ENCODE data around the gene P2RY8.

Gene P2RY8

DNA sequence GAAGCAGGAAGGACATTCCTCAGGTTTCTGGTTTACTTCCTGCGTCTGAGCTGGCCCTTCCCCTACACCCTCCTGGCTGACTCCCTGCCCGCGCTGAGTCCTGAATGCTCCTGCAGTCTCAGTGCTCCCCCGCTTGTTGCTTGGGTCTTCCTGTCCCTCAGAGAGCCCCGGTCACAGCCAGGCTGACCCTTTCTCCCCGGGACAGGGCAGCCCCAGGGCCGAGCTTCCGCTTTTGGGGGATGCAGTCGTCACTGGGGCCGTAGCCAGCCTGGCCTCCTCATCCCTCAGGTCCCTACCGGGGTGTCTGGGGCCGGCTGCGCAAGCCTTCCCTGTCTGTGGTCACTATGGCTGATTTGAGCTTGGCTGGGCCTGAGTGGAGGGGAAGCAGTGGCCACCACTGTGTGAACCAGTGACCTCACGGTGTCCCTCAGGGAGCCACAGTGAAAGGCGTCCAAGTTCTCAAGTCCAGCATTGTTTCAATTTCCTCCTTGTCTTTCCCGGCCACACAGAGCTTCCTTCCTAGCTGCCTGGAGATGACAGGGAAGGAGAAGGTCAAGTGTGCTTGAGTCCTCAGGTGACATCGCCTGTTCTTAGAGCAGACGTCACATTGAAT is 50.1 kb downstream of the P2RY8 start:
- Histone ChIP-seq H3K4me2 (ENCODE audit: low read length) (peak overlapping the region; percentile 69), H3F3A (ENCODE audit: control insufficient read depth, insufficient read depth) (peaks cover 75% of the 10 kb centered on the region), H3K9me2 (replicated peaks; ENCODE audit: control insufficient read depth, low read length) (no peaks in the 10 kb centered on the region), H3K4me1 (ENCODE audit: control insufficient read depth, low read length) (peaks cover 75% of the 10 kb centered on the region), H3K79me2 (ENCODE audit: control insufficient read depth, low read length) (peaks cover 73% of the 10 kb centered on the region), H4K20me1 (ENCODE audit: control insufficient read depth, insufficient read depth, low read depth, low read length) (peaks cover 15% of the 10 kb centered on the region), H3K4me3 (ENCODE audit: low read length) (peak overlapping the region; percentile 52; the same call in 1 of the 2 replicates), H3K27ac (ENCODE audit: low read depth, low read length) (peak overlapping the region; percentile 82), H3K9me3 (ENCODE audit: control insufficient read depth, insufficient read depth, low read length) (peaks cover 8% of the 10 kb centered on the region; the same call in 1 of the 2 replicates), H3K27me3 (ENCODE audit: control insufficient read depth, low read length) (no peaks in the 10 kb centered on the region), H3K36me3 (ENCODE audit: control insufficient read depth, low read length) (peaks cover 84% of the 10 kb centered on the region)
- TF ChIP-seq EZH2phosphoT487 (IDR thresholded peaks at IDR 0.05; ENCODE audit: borderline replicate concordance, low read length), result no peak
- TF ChIP-seq, protein P1, sequence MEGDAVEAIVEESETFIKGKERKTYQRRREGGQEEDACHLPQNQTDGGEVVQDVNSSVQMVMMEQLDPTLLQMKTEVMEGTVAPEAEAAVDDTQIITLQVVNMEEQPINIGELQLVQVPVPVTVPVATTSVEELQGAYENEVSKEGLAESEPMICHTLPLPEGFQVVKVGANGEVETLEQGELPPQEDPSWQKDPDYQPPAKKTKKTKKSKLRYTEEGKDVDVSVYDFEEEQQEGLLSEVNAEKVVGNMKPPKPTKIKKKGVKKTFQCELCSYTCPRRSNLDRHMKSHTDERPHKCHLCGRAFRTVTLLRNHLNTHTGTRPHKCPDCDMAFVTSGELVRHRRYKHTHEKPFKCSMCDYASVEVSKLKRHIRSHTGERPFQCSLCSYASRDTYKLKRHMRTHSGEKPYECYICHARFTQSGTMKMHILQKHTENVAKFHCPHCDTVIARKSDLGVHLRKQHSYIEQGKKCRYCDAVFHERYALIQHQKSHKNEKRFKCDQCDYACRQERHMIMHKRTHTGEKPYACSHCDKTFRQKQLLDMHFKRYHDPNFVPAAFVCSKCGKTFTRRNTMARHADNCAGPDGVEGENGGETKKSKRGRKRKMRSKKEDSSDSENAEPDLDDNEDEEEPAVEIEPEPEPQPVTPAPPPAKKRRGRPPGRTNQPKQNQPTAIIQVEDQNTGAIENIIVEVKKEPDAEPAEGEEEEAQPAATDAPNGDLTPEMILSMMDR (IDR thresholded peaks at IDR 0.05; ENCODE audit: low read depth, low read length, poor library complexity, severe bottlenecking), result no peak

DNA sequence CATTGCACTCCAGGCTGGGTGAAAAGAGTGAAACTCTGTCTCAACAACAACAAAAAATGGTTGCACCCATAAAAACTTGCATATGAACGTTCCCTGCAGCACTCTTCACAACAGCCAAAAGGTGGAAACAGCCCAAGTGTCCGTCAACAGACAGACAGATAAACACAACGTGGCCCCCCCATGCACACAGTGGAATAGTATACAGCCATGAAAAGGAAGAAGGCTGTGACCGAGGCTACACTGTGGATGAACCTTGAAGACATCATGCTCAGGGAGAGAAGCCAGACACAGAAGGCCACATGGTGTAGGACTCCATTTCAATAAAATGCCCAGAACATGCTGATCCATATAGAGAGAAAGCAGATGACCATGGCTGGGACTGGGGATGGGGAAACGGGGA is 50.8 kb downstream of the P2RY8 start:
- H3K4me1 ChIP-seq (ENCODE audit: control insufficient read depth, low read length), result peaks cover 80% of the 10 kb centered on the region
- H3K79me2 ChIP-seq (ENCODE audit: control insufficient read depth, low read length), result peaks cover 71% of the 10 kb centered on the region
- TF ChIP-seq, protein P1 (IDR thresholded peaks at IDR 0.05; ENCODE audit: low read depth, low read length, poor library complexity, severe bottlenecking), result no peak
- no peak for TF ChIP-seq EZH2phosphoT487 (IDR thresholded peaks at IDR 0.05; ENCODE audit: borderline replicate concordance, low read length)
- peak overlapping the region; percentile 51 for H3K4me3 ChIP-seq (ENCODE audit: low read length)
- H3K27me3 ChIP-seq (ENCODE audit: control insufficient read depth, low read length), result no peaks in the 10 kb centered on the region
- peaks cover 74% of the 10 kb centered on the region for H3F3A ChIP-seq (ENCODE audit: control insufficient read depth, insufficient read depth)
- no peaks in the 10 kb centered on the region for H3K9me2 ChIP-seq (replicated peaks; ENCODE audit: control insufficient read depth, low read length)
- H3K27ac ChIP-seq (ENCODE audit: low read depth, low read length), result peak overlapping the region; percentile 82
- peaks cover 82% of the 10 kb centered on the region for H3K36me3 ChIP-seq (ENCODE audit: control insufficient read depth, low read length)
- H4K20me1 ChIP-seq (ENCODE audit: control insufficient read depth, insufficient read depth, low read depth, low read length), result peaks cover 15% of the 10 kb centered on the region
- H3K4me2 ChIP-seq (ENCODE audit: low read length), result peak overlapping the region; percentile 69
- peaks cover 3% of the 10 kb centered on the region; the same call in 1 of the 2 replicates for H3K9me3 ChIP-seq (ENCODE audit: control insufficient read depth, insufficient read depth, low read length)

DNA sequence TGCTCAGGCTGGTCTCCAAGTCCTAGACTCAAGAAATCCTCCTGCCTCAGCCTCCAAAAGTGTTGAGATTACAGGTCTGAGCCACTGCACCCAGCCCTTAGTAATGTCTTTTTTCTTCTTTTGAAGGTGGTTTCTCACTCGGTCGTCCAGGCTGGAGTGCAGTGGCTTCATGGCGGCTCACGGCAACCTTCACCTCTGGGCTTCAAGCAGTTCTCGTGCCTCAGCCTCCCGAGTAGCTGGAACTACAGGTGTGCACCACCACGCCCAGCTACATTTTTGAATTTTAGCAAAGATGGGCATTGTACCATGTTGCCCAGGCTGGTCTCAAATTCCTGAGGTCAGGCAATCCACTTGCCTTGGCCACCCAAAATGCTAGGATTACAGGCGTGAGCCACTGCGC is 52.0 kb downstream of the P2RY8 start:
- Histone ChIP-seq H3K4me2 (ENCODE audit: low read length) (peak overlapping the region; percentile 65), H3K9me2 (replicated peaks; ENCODE audit: control insufficient read depth, low read length) (no peaks in the 10 kb centered on the region), H3K4me1 (ENCODE audit: control insufficient read depth, low read length) (peaks cover 91% of the 10 kb centered on the region), H3F3A (ENCODE audit: control insufficient read depth, insufficient read depth) (peaks cover 83% of the 10 kb centered on the region), H3K79me2 (ENCODE audit: control insufficient read depth, low read length) (peaks cover 72% of the 10 kb centered on the region), H3K27me3 (ENCODE audit: control insufficient read depth, low read length) (no peaks in the 10 kb centered on the region), H3K27ac (ENCODE audit: low read depth, low read length) (peak overlapping the region; percentile 100), H3K9me3 (ENCODE audit: control insufficient read depth, insufficient read depth, low read length) (peaks cover 3% of the 10 kb centered on the region; the same call in 1 of the 2 replicates), H4K20me1 (ENCODE audit: control insufficient read depth, insufficient read depth, low read depth, low read length) (peaks cover 15% of the 10 kb centered on the region), H3K36me3 (ENCODE audit: control insufficient read depth, low read length) (peaks cover 82% of the 10 kb centered on the region), H3K4me3 (ENCODE audit: low read length) (peak overlapping the region; percentile 54)
- TF ChIP-seq, protein P1 (IDR thresholded peaks at IDR 0.05; ENCODE audit: low read depth, low read length, poor library complexity, severe bottlenecking), result no peak
- no peak for TF ChIP-seq EZH2phosphoT487 (IDR thresholded peaks at IDR 0.05; ENCODE audit: borderline replicate concordance, low read length)

All from DOHH2 (cell line).